SJCRH30 (cell line): ENCODE results near the gene ZNF497. TPM values are rescaled to one million over a fixed set of nuclear protein-coding genes. Genes with fewer than 3 reads are reported as not detected.

Experiments used
- DNase-seq, 2 experiments: peaks; one replicate each; pipeline ENCODE4 v3.0.0-alpha.2; 2015 to 2020
- H3K27ac ChIP-seq: fragments of 250-450 bp; sonication (Bioruptor Pico); 2 replicates; pipeline ENCODE4 v1.5.1; 2020; ENCODE audit warnings: mild to moderate bottlenecking, moderate library complexity
- H3K27me3 ChIP-seq: fragments of 250-450 bp; sonication (Bioruptor Pico); 2 replicates; pipeline ENCODE4 v1.5.1; 2020; ENCODE audit warnings: mild to moderate bottlenecking, moderate library complexity
- H3K36me3 ChIP-seq: fragments of 250-450 bp; sonication (Bioruptor Pico); 2 replicates; pipeline ENCODE4 v1.5.1; 2020; ENCODE audit warnings: mild to moderate bottlenecking, moderate library complexity
- H3K4me1 ChIP-seq: fragments of 250-450 bp; sonication (Bioruptor Pico); 2 replicates; pipeline ENCODE4 v1.5.1; 2020; ENCODE audit warnings: mild to moderate bottlenecking, moderate library complexity
- H3K4me3 ChIP-seq: fragments of 250-450 bp; sonication (Bioruptor Pico); 2 replicates; pipeline ENCODE4 v1.5.1; 2020; ENCODE audit warnings: mild to moderate bottlenecking, moderate library complexity
- H3K9me3 ChIP-seq: fragments of 250-450 bp; sonication (Bioruptor Pico); replicated peaks from 2 replicates; pipeline ENCODE4 v1.5.1; 2020; ENCODE audit warnings: mild to moderate bottlenecking, moderate library complexity
- total RNA-seq: library from RNA; depleted of rRNA; stranded (reverse); fragments of >200 nt; shearing (Covaris generic); gene quantifications from 2 replicates; pipeline ENCODE4 v1.2.3, GENCODE V29; 2014

ZNF497 gene
- total RNA-seq, 1 experiment from 2014 or later: 0.45 TPM

DNA sequence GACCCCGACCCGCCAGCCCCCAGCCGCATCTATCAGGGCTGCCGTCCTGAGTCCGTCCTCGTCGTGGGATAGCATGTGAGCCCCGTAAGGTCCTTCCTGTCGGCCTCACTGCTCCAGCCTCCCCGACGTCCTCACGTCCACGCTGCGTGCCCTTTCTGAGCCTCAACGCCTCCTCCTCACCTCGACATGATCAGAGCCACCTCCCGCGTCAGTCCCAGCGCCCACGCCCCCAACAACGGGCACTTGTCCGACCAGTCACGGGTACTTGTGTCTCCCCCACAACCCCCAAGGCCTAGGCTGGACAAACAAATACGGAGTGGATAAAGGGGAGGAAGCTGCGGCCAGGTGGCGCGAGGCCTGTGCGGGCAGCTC is 665 bp downstream of the ZNF497 start:
- Histone ChIP-seq H3K27me3 (no peaks in the 10 kb centered on the region), H3K36me3 (no peaks in the 10 kb centered on the region), H3K4me1 (no peaks in the 10 kb centered on the region), H3K4me3 (peak overlapping the region; percentile 75), H3K9me3 (no peaks in the 10 kb centered on the region), H3K27ac (peak overlapping the region; percentile 80)
- DNase-seq: peak; percentile 73 to 74

DNA sequence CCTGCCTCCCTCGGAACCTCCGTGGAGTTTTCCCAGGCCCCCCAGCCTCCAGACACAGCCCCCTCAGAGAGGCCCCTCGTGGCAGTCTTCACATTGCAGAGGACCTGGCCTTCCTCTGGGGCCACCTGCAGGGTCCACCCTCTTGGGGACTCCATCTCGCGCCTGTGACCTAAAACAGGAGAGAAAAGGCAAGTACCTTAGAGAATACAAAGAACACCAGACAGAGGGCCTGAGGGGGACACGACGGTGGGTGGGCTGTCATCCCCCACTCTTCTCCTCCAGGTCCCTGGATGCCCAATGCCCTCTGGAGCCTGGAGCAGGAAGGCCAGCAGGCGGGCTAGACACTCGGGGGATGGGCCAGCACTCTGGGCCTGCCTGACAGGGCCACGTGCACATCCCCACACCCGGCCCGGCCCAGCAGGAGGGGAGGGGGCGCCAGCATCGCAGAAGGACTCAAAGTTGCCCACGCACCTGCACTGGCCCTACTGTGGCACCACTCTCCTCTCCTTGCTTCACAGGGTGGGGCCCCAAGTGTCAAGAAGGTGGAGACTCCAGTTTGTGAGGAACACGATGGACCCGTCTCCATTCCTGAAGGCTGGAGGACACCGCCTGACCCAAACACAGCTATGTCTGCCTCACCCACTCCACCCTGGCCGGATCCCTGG is 4.9 kb downstream of the ZNF497 start:
- no peak overlapping the region for H3K27ac ChIP-seq
- no peaks in the 10 kb centered on the region for H3K27me3 ChIP-seq
- H3K36me3 ChIP-seq: no peaks in the 10 kb centered on the region
- DNase-seq: no peak
- H3K9me3 ChIP-seq: no peaks in the 10 kb centered on the region
- no peak overlapping the region for H3K4me3 ChIP-seq
- H3K4me1 ChIP-seq: no peaks in the 10 kb centered on the region

DNA sequence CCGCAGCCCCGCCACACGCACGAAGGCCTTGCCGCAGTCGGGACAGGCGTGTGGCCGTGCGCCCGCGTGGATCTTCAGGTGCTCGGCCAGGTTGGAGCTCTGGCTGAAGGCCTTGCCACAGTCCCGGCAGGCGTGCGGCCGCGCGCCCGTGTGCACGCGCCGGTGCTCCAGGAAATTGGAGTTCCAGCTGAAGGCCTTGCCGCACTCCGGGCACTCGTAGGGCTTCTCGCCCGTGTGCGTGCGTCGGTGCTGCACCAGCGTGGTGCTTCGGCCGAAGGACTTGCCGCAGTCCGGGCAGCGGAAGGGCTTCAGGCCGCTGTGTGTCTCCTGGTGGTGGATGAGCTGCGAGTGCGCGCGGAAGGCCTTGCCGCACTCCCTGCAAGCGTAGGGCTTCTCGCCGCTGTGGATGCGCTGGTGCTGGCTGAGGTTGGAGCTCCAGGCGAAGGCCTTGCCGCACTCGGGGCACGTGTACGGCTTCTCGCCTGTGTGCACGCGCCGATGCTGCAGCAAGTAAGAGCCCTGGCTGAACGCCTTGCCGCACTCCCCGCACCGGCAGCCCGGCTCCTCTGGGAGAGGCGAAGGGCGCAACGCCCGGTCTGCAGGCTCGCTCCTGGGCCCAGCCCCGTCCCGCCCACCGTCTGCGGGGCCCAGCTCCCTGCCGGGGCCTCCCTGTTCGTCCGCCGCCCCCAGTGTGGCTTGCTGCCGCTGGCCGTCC is 5.6 kb downstream of the ZNF497 start:
- Histone ChIP-seq H3K27me3 (no peaks in the 10 kb centered on the region), H3K36me3 (no peaks in the 10 kb centered on the region), H3K4me1 (no peaks in the 10 kb centered on the region), H3K4me3 (no peak overlapping the region), H3K9me3 (no peaks in the 10 kb centered on the region), H3K27ac (no peak overlapping the region)
- DNase-seq: no peak

DNA sequence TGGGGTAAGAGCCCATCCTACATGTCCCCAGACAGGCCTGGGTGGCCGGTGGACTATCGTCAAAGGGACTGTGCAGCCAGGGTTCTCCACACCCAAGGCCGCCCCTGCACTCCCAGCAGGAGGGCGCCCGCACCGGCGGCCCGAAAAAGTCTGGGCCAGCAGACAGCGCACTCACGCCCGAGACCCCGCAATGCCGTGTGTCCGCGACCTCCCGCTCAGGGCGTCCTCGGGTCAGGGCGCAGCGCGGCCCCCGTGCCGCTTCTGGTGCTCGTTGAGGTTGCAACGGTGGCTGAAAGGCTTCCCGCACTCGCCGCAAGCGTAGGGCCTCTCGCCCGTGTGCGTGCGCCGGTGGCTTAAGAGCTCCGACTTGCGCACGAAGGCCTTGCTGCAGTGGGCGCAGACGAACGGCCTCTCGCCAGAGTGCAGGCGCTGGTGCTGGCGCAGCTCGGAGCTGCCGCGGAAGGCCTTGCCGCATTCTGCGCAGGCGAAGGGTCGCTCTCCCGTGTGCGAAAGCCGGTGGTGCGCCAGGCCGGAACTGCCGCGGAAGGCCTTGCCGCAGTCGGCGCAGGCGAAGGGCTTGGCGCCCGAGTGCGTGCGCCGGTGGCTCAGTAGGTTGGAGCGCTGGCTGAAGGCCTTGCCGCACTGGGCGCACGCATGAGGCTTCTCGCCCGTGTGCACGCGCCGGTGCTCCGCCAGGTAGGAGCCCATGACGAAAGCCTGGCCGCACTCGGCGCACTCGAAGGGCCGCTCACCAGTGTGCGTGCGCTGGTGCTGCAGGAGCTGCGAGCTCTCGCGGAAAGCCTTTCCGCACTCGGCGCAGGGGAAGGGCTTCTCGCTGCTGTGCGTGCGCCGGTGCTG is 6.4 kb downstream of the ZNF497 start:
- Histone ChIP-seq H3K27me3 (no peaks in the 10 kb centered on the region), H3K4me3 (no peak overlapping the region)
- DNase-seq: no peak

DNA sequence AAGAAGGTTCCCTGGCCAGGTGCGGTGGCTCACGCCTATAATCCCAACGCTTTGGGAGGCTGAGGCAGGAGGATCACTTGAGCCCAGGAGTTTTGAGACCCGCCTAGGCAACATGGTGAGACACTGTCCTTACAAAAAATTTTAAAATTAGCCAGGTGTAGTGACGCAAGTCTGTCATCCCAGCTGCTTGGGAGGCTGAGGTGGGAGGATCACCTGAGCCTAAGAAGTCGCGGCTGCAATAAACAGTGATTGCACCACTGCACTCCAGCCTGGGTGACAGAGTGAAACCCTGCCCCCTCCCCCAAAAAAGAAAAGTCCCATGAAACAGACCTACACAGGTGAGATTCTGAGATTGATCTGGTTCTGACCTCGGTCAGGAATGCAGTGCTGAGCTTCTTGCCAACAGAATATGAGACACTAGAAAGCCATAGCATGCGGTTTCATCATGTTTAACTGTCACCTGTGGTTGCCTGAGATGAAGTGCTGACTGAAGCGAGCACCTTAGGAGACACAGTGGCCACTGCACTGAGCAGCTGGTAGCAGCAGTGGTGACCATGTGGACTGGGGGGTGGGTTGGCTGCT is 7.2 kb downstream of the ZNF497 start:
- no peak overlapping the region for H3K27ac ChIP-seq
- H3K27me3 ChIP-seq: no peaks in the 10 kb centered on the region
- no peaks in the 10 kb centered on the region for H3K4me1 ChIP-seq
- no peaks in the 10 kb centered on the region for H3K36me3 ChIP-seq
- no peak overlapping the region for H3K4me3 ChIP-seq
- H3K9me3 ChIP-seq: no peaks in the 10 kb centered on the region
- DNase-seq: no peak

More for the DNA sequence above, 6.4 kb downstream of the ZNF497 start:
- Histone ChIP-seq H3K4me1 (no peaks in the 10 kb centered on the region), H3K9me3 (no peaks in the 10 kb centered on the region), H3K27ac (no peak overlapping the region), H3K36me3 (no peaks in the 10 kb centered on the region)

DNA sequence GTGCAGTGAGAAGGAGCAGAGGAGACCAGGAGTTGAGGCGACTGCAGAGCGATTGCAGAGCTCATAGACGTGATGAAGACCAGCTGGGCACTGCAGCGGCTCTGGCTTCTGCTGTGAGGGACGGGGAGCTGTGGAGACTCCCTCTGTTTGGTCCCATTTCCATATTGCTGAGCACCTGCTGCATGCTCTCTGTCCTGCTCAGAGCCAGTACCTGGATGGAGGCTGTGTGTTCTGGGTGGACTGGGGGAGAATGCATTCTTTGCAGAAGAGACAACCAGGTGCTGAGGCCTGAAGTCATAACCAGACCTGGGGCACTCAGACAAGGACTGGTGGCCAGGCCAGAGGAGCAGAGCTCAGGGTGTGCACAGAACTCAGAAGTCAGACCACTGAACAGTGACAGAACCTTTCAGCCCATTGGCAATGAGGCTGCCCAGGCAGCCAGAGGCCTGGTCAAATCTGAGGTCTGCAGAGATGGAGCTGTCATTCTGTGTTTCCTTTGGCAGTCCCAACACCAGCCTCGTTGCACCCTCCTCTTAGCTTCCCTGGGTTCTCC is 8.0 kb downstream of the ZNF497 start:
- no peaks in the 10 kb centered on the region for H3K27me3 ChIP-seq
- H3K27ac ChIP-seq: no peak overlapping the region
- no peak for DNase-seq

DNA sequence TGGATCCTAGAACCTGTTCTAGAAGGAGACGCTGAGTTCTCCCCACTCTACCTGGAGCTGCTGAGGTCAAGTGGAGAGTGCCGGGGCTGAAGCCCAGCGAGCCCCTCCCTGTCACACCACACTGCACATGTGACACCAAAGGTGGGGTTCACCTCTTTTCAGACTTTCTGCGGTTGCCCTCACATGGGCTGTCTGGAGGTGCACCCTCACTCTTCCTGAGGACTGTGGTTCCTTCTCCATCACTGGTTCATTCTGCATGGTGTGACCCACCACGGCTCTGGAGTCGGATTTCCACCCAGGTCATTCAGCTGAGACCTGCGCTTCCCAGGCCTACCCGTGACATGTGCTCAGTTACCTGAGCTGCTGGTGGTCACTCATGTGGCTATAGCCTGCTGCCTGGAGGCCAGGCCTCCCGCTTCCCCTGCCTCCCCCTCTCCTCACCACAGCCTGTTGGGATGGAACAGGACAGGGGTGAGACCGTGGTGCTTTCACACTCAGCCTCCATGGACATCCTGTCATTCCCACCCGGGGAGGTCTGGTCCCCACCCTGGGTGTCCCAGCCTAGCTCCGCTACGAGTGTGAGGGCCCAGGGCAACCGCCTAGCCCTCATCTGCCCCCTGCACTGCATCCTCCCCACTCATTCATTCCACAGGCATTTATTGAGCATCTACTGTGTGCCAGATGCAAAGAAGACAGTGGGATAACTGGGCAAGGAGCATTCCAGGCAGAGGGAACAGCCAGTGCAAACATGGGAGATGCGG is 8.7 kb downstream of the ZNF497 start:
- Histone ChIP-seq H3K9me3 (no peaks in the 10 kb centered on the region), H3K27ac (no peak overlapping the region), H3K36me3 (no peaks in the 10 kb centered on the region), H3K4me3 (no peak overlapping the region), H3K27me3 (no peaks in the 10 kb centered on the region), H3K4me1 (no peaks in the 10 kb centered on the region)
- DNase-seq: no peak

More for the DNA sequence above, 8.0 kb downstream of the ZNF497 start:
- H3K4me3 ChIP-seq: no peak overlapping the region
- no peaks in the 10 kb centered on the region for H3K9me3 ChIP-seq
- no peaks in the 10 kb centered on the region for H3K4me1 ChIP-seq
- no peaks in the 10 kb centered on the region for H3K36me3 ChIP-seq

DNA sequence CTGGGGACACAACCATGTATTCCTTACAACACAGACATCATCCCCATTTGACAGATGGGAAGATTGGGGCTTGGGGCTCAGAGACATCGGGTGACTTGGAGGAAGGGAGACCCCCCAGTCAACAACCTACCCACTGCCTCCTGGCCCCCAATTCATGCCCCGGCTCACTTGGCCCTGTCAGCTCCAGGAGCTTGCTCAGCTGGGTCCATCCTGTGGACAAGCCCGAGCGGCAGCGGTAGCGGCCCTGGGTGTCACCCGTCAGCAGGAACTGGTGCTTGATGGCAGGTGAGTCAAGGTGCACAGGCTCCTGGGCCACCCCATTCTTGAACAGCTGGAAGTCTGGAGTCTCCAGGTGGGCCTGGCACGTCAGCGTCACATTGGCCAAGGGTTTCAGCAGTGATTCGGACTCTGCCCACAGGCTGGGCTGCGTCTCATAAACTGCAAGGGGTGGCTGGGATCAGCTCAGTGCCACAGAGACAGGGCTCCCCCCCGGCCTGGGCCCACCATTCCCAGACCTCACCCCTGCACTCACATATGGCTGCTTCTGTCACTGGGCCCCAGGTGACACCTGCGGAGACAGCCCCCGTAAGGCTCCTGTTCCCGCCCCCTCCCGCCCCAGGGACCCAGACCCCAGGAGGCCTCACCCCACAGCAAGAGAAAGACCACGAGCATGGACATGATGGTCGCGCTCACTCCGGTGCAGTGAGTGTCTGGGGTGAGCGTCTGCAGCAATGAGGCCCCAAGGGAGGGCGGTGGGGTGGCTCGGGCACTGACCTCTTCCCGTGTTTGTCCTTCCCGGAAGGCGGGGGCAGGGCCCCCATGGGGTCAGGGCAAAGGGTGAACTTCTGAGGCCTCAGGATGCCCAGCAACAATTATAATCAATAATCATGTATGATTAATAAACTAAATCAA is 9.5 kb downstream of the ZNF497 start, which contains the start of gene A1BG:
Gene A1BG (minus strand): TSS at position 733 of the 912 bp plus-strand sequence. CDS start 55 bp downstream, at position 678.
- peaks cover 2% of the 10 kb centered on the region; the same call in 1 of the 2 replicates for H3K4me1 ChIP-seq
- no peak within 1 kb of the TSS for H3K27ac ChIP-seq
- H3K36me3 ChIP-seq: no peaks in the 10 kb centered on the region
- H3K27me3 ChIP-seq: no peaks in the 10 kb centered on the region
- H3K9me3 ChIP-seq: no peaks in the 10 kb centered on the region
- no peak within 1 kb of the TSS for H3K4me3 ChIP-seq
- no peak for DNase-seq

DNA sequence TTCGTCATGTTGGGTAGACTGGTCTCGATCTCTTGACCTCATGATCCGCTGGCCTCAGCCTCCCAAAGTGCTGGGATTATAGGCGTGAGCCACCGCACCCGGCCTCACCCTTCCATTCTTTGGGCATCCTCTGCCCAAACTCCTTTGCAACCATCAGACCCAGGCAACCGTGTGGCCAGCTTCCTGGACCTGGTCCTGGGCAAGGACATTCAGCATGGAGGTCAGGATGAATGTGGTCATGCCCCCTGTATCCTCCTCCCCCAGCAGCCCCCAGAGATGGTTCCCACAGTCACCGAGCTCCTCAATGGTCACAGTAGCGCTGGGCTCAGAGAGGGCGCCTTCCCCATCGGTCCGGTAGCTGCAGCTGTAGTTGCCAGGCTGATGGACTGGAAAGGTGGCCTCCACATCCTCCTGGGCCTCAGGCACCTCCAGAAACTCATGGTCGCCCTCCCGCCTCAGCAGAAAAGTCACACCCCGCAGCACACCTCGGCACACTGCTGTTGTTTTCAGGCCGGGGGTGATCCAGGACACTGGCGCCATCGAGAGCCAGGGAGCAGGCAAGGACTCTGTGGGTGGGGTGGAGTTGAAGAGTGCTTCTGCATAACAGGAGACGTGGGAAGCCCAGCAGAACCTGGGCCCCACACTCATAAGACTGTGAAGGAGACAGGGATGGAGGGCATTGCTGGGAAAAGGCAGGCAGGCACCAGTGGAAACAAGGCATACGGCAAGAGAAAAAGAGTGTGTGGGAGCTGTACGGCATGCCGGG is 10.4 kb downstream of the ZNF497 start:
- no peaks in the 10 kb centered on the region for H3K9me3 ChIP-seq
- H3K27ac ChIP-seq: no peak overlapping the region
- H3K36me3 ChIP-seq: no peaks in the 10 kb centered on the region
- peaks cover 2% of the 10 kb centered on the region; the same call in 1 of the 2 replicates for H3K4me1 ChIP-seq
- DNase-seq: no peak
- H3K4me3 ChIP-seq: no peak overlapping the region
- H3K27me3 ChIP-seq: no peaks in the 10 kb centered on the region

DNA sequence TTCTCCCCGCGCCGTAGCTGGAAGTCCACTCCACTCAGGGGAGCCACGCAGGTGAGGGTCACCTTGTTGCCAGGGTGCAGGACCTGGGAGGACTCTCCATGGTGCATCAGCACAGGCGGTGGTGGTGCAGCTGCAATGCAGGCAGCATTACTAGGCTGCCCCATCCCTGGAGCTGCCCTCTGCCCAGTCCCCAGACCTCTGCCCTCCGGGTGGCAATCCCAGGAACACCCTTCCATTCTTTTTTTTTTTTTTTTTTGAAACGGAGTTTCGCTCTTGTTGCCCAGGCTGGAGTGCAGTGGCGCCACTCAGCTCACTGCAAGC is 11.0 kb downstream of the ZNF497 start:
- H3K9me3 ChIP-seq: no peaks in the 10 kb centered on the region
- H3K4me1 ChIP-seq: peaks cover 2% of the 10 kb centered on the region; the same call in 1 of the 2 replicates
- H3K27me3 ChIP-seq: no peaks in the 10 kb centered on the region
- no peak for DNase-seq
- no peak overlapping the region for H3K4me3 ChIP-seq
- H3K27ac ChIP-seq: no peak overlapping the region
- H3K36me3 ChIP-seq: no peaks in the 10 kb centered on the region

DNA sequence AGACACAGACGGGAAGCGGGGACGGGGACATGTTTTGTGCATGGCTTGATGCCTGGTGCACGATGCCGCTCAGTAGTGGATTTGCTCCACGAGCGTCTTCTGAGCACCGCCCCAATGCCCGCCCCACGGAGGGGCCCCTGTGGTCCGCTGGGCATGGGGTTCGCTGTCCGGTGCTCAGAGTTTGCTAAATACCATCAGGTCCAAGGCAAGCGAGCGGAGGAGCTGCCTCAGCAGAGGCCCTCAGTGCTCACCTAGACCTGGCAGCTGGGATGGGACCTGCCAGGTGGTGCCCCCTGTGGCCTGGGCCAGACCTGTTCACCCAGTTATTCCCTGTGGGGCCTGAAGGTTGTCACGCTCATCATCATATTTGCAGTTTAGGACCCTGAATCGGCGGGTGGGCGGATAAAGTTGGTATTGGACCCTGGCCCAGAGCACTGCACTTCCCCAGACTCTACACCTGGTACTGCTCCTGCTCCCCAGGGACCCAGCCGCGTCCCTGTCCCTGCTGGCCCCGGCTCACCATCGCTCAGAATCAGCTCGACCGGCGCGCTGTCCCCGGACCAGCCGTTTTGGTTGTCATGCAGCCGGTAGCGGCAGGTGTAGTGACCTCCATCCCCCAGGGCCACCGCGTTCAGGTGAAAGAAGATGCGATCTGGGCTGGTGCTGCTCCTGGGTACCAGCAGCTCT is 11.5 kb downstream of the ZNF497 start:
- Histone ChIP-seq H3K27ac (no peak overlapping the region), H3K27me3 (no peaks in the 10 kb centered on the region), H3K4me1 (peaks cover 2% of the 10 kb centered on the region; the same call in 1 of the 2 replicates), H3K36me3 (no peaks in the 10 kb centered on the region), H3K4me3 (no peak overlapping the region), H3K9me3 (no peaks in the 10 kb centered on the region)
- no peak for DNase-seq
